ENCODE data around the gene LRIG1.

DNA sequence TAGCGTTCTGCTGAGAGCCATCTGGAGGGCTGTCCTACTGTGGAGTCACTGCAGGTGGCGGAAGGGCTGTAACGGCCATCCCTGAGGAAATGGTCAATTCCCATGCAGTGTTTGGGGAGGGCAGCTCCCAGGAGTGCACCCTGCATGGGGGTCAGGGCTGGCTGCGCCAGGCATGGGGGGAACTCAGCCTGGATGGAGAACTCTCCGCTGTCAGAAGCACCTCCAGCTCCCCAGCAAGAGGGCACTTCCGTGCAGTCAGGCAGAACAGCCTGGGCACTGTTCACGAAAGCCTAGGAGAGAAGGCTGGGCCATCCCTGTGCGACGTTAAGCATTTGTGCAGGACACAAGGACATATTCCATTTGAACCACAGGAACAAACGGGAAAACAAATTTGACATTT, 105.2 kb downstream of the LRIG1 start:
- no peak for TF ChIP-seq CTCF (IDR thresholded peaks at IDR 0.05)
- no peak for TF ChIP-seq TCF7L2 (IDR thresholded peaks at IDR 0.05; ENCODE audit: low read depth, low read length)
- TF ChIP-seq, protein P1, sequence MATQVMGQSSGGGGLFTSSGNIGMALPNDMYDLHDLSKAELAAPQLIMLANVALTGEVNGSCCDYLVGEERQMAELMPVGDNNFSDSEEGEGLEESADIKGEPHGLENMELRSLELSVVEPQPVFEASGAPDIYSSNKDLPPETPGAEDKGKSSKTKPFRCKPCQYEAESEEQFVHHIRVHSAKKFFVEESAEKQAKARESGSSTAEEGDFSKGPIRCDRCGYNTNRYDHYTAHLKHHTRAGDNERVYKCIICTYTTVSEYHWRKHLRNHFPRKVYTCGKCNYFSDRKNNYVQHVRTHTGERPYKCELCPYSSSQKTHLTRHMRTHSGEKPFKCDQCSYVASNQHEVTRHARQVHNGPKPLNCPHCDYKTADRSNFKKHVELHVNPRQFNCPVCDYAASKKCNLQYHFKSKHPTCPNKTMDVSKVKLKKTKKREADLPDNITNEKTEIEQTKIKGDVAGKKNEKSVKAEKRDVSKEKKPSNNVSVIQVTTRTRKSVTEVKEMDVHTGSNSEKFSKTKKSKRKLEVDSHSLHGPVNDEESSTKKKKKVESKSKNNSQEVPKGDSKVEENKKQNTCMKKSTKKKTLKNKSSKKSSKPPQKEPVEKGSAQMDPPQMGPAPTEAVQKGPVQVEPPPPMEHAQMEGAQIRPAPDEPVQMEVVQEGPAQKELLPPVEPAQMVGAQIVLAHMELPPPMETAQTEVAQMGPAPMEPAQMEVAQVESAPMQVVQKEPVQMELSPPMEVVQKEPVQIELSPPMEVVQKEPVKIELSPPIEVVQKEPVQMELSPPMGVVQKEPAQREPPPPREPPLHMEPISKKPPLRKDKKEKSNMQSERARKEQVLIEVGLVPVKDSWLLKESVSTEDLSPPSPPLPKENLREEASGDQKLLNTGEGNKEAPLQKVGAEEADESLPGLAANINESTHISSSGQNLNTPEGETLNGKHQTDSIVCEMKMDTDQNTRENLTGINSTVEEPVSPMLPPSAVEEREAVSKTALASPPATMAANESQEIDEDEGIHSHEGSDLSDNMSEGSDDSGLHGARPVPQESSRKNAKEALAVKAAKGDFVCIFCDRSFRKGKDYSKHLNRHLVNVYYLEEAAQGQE (IDR thresholded peaks at IDR 0.05; ENCODE audit: insufficient read depth in 1 of 2, low read depth in 2 of 2, low read length in 1 of 2), result no peak

Data from Panc1 (cell line).